ENCODE measurements around the gene RHBDF2. TPM values are rescaled to one million over a fixed set of nuclear protein-coding genes. Genes with fewer than 3 reads are reported as not detected.

RHBDF2 gene
- total RNA-seq, 1 donor from 2014 or later, result 2.2 TPM

DNA sequence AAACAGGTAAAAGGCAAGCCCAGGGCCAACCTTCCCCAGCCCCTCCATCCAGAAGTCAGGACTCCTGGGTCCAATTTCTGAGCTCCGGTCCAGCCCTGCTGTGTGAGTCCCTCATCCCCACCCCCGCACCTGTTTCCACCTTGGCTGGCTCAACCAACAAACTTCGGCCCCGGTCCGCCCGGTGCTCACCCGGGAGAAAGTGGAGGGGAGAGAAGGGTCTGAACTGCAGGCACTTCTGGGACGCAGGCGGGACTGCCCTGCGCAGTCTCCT is 541 bp downstream of the RHBDF2 start:
- DNase-seq, result no peak

DNA sequence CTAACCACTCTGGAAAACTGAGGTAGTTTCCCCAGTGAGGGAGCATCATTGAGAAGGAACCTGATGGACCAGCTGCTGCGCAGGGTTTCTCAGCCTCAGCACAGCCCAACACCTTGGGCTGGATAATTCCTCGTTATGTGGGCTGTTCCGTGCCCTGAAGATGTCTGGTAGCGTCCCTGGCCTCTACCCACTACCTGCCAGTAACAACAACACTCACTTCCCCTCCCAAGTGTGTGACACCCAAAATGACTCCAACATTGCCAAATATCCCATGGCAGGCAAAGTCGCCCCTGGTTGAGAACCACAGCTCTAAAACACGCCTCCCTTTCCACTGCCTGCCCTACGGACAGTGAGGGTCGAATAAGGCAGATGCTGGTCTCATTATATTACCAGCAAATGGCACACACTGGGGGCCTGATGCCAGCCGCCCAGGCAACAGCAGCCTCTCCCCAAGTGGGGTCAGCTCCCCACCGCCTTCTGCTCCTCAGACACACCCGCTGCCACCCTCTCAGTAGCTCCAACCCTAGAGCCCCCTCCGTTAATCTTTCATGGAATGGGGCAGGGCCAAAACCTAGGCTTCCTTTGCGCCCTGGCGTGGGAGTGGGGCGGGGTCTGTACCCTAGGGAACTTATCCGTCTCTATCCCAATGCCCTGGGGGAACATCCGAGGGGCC is 1.0 kb downstream of the RHBDF2 start:
- no peak for DNase-seq

DNA sequence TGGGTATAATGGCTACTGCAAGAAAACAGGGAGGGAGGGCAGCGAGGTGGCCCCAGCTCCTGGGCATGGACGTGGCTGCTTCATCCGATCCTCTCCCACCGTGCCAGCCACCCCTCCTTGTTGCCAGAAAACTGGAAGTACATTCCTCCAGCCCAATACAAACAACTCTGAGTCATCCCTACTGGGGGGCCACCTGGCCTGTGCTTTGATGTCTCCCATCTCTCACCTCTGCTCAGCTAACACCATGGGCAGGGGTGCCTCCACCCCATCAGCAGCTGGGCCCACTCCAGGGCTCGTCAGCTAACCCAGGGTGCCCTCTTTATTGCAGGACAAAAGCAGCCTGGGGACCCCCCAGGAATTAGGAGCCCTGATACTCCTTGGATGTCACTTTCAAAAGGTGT is 2.0 kb downstream of the RHBDF2 start:
- no peak for DNase-seq

DNA sequence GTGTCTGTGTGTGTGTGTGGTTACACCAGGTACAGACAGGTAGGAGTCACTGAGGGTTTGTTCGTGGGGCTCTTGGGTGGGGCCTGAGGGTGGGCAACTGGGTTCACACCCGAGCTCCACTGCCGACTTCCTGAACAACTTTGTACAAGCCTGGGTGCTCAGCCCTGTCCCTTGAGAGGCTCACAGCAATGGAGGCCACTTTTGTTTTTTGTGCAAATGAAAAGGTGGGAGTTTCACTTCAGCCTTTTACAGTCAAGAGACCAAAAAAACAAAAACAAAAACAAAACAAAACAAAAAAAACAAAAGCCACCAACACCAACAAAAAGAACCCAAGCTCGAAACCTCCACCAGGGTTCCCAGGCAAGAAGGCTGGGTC is 2.4 kb downstream of the RHBDF2 start:
- DNase-seq, result no peak

DNA sequence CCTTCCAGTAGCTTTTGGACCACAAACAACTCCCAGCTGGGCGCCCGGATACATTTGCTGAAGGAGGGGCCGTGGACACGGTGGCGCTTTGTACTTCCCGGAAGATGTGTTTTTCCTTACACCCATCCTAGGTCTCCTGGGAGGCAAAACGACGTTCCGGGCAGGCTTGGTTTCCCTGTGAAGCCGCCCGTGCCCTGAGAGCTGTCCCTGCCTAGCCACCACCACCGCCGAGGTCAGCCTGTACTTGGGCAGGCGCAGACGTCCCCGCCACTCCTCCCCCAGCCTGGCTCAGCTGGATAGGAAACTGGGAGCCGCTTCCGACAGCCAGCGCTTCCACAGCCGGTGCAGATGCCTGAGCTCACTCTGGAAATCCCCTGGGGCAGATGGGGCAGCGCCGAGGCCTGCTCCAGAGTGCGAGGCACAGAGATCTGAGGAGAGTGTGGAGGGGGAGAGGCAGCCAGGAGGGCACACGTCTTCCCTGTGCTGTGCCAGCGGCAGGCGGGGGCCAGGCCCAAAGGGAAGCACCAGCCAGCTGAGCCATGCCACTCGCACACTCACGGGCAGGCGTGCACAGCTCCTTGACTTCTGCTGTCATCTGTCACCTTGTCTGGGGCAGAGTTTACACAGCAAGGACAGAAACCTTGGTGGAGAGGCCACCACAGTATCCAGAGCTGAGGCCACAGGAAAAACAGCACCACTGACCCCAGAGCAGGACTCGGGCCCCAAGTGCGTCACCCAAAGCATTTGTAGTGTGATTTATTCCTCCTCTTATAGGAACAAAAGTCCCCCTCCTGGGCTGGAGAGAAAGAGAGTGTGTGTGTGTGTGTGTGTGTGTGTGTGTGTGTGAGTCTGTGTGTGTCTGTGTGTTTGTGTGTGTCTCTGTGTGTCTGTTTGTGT is 3.0 kb downstream of the RHBDF2 start:
- DNase-seq, result no peak

DNA sequence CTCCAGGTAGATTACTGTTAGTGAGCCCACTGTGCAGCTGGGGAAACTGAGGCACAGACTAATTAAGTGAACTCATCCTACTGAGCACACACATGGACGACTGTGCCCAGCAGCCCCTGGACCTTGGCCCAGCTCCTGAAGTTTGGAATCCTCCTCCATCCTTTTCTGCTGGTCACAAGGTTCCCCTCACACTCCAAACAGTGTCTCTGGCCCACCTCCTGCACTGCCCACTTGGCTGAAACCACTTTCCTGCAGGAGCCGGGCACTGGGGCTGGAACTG is 3.6 kb downstream of the RHBDF2 start:
- no peak for DNase-seq

DNA sequence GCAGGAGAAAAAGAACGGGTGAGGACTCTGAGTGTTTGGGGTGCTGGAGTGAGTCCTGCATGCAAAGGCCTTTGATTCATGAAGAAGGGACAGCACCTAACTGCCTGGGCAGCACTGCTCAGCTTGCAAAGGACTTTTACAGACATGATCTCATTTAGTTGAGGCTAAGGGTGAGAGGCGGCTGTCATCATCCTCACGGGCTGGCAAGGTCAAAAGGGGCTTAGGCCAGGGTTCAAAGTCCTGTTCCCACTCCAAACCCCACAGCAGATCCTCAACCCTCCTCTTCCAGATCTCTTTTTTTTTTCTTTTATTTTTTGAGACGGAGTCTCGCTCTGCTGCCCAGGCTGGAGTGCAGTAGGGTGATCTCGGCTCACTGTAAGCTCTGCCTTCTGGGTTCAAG is 4.8 kb downstream of the RHBDF2 start:
- DNase-seq, result no peak

DNA sequence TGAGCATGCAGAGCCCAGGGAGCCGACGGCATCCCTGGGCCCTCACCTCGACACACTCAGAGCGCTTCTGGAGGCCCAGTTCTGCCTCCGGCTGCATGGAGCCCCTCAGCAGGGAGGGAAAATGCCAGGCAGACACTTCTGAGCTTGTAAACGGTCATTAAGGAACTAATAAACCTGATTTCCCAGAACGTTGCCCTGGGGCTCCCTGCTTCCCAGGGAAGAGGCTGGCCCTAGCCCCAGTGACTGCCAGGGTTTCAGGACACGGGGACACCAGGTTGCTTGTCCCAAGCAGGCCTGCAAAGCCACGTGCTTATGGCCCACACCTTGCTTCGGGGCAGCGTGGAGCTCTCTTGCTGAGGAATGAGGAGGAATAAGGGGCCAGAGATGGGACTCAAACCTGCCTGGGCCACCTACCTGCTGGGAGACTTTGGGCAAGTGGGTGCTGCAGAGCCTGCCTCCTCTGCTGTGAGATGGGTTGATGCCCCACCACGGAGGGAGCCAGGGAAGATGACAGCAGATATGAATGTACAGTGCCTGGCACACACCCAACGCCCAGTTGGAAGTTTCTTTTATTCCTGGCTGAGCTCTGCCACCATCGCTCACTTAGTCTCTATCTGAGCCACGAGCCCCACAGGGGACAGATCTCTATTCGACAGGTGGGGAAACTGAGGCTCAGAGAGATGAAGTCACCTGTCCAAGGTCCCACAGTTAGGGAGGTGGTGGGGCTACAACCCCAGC is 5.4 kb downstream of the RHBDF2 start:
- DNase-seq, result no peak

DNA sequence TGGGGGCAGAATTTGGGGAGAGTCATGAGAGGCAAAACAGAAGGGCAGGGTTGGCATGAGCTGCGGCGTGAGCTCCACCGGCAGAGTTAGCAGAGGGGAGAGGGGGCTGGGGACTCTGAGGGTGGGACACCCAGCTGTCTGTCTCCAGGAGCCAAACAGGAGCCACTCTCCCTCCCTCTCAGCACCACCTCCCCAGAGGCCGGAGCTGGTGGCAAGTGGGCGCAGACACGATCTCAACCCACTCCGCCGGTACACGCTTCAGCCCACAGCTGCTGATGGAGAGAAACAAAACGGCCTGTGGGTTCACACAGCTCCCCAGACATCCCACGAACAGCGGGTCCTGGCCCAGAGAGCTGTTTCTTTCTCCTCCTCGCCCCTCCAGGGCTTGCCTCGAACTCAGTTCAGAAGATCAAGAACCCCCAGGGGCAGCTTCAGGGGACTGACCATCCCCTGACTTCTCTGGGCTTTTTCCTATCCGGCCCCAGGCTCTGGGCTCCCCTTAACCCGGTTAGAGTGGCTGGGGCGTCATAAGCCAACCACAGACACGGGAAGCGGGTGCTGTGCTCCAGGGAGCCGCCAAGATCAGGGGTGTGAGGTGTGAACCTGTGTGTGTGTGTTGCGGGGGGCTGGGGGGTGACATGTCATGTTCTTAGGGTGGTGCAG is 7.6 kb downstream of the RHBDF2 start:
- no peak for DNase-seq

DNA sequence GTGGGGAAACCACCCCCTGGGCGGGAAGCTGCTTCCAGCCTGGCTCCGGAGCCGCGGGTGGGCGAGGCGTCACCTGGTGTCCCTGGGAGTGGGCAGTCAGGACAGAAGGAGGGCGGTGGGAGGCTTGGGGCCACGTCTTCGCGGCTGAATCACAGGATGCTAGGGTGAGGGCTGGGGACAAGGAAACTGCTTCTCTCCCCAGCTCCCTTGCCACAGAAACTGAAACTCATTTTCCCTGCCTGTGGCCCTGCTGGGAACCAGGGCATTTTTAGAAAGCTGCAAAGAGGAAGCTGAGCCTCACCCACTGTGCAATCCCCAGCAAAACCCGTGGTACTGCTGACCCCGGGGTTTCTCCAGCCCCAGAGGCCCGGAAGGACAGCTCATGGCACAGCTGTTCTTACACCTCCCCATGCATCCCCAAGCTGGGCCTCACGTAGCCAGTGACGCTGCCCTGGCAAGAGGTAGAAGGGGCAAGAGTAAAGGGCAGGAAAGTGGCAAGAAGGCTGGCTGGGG is 8.2 kb downstream of the RHBDF2 start:
- DNase-seq, result no peak

DNA sequence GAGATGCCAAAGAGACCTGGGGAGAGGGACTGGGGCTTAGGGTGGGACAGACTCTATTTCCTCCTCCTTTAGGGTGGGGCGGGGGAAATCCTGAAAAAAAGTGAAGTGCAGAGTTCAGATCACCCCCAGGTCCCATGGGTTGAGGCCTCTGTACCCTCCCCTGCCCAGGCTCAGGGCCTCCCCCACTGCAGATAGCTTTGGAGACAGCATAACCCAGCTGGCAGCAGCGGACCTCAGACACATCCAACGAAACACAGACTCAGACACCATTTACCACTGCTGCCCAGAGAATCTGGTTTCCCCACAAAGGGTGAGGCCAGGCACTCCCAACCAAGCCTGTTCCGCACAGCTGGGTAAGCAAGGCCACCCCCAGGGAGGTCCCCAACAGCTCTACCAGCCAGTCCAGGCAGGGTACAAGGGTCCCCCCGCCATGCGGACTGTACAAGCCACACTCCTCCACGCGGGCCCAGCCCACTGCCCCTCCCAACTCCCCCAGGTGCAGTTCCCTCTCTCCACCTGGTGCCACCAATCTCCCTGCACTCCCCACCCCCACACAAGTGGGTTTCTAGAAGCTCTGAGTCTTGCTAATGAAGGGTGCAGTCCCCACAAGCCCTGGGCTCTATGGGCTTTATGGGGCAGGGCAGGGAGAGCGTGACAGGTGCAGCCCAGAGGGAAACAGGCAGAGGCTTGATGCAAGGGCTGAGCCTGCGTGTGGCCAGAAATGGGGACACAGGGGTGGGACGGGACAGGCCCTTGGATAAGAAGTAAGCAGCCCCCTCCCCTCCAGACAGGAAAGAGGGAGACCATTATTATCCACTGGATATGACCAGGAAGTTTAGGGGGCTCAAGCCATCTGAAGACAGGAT is 8.9 kb downstream of the RHBDF2 start:
- DNase-seq, result no peak

DNA sequence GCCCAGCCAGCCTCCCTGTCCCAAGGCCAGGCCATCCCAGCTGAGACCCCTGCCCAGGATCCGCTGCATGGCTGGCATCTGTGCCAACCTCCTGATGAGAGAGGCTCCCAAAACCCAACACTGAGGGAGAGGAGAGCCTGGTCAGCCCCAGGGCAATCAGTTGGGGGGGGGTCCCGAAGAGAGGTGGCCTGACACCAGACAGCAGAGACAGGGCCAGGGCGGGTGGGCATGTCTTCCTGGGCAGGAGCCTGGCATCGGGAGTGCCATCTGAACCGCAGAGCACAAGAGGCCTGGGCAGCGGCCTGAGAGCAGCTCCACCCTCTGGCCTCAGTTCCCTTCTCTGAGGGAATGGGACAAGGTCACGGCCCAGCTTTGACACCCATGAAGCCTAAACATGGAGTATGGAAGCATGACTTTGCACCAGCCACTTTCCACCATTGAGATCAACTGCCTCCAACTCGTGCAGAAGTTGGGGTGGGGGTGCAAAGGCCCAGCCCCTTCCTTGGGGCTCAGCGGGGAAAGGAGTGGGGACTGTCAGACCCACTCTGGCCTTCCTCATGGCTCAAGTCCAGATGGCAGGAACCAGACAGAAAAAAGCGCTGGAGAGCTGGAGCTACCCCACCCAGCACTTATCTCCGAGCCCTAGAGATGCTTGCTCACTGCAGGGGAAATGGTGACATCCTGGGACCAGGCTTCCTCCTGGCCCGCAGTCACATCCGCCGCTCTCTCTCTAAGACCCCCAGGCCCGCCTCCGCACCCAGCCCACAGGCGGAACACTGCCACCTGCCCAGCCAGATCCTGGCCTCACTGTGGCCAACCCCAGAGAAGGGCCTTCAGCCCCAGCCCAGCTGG is 9.7 kb downstream of the RHBDF2 start:
- DNase-seq, result no peak

DNA sequence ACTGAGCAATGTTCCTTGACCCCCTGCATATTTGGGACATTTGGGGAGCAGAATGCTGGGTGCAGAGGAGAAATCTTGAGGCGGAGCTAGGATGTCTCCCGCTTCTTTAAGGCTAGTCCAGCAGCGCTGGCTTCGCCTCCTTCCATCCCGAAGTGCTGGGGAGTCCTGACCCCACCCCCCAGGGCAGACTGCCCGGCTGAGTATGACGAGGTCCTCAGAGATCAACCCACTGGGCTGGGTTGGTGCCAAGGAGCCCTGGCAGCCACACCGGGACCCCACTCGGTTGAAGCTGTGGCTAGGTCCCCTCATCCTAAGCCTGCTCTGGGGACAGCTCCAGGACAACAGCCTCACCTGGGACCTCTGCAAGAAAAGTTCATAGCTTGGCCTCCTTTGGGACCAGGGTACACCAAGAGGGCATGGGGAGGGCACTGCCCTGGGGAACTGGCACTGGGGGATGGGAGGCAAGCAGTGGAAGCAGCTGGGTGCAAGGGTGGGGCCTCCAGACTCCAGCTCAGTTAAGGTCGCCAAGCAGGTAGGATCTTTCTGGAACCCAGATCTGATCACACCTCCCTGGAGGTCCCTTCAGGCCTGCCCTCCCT is 11.0 kb downstream of the RHBDF2 start:
- no peak for DNase-seq

DNA sequence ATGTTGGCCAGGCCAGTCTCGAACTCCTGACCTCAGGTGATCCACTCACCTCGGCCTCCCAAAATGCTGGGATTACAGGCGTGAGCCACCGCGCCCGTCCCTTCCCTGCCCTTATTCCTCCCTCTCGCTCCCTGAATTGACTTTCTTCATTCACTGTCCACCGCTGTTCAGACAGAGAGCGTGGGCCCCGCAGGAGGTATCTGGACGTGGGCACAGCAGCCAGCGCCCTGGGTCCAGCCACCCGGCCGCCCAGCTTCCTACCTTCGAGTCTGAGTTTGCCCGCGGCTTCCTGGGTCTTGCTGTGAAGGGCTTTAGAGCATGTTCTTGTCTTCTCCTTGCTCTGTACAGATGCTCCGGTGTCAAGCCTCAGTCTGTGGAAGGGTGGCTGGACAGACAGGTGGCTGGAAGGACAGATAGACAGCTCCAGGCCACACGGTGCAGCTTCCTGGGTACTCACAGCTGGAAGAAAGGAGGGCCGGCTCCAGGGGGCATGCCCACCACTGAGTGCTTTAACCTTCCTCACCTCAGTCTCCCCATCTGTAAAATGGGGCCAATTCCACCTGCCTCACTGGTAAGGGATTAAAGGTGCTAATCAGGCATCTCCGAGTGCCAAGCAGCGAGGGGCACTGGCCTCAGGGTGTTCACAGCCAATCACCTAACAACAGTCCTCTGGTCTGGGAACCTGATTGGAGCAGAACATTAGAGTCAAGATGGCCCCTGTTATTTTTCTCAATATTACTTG is 13.6 kb downstream of the RHBDF2 start:
- no peak for DNase-seq

DNA sequence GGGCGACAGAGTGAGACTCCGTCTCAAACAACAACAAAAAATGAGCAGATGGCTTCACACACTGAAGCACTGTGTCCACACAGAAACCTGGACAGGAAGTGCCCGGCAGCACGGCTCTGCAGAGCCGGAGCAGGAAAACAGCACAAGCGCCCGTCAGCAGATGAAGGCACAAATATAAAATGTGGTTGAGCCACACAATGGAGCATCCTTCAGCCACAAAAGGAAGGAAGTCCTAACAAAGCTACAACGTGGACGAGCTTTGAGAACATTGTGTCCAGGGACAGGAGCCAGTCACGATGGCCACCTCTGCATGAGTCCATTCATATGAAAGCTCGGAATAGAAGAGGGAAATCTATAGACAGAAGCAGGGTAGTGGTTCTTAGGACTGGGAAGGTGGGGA is 15.7 kb downstream of the RHBDF2 start:
- peak; percentile 31 for DNase-seq

DNA sequence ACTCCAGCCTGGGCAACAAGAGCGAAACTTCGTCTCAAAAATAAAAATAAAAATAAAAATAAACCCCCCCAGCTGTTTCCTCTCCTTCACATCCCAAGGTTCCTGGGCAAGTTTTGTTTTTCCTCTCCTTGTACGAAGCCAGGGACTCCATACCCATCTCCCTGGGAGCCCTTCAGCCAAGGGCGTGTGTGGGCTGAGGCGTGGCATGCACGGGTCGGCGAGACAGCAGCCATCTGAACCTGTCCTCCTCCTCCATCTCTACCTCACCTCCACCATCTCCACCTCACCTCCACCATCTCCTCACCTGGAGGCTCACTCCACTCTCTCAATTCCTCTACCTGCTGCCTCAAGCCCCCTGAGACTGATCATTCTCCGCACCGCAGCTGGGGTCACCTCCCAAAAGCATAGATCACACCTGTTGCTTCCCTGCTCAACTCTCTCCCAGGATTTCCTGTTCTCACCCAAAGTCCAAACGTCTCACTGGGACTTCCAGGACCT is 16.9 kb downstream of the RHBDF2 start:
- no peak for DNase-seq

DNA sequence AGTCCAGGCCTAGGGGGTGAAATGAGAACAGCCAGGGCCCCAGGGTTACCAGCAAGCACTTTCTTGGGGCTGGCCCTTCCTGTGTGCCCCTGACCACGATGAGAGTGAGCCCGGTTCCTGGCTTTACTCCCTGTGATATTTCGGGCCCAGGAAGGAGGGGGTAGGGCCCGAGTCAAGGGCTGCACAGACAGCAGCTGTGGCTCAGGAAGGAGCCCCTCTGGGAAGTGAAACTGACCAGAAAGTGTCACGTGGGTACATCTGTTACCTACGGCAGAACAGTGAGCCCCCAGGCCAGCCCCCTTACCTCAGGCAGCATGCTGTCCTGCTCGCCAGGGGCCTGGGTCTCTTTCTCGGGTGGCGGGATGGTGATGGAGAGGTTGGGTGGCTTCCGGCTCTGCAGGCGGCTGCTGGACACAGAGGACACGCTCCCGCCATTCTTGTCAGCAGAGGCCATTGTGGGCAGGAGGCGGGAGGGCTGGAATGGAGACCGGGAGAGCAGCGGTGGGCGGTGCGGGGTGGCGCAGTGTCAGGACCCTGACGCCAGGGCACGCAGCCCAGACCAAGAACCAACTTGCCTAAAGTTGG is 20.1 kb downstream of the RHBDF2 start:
- no peak for DNase-seq

DNA sequence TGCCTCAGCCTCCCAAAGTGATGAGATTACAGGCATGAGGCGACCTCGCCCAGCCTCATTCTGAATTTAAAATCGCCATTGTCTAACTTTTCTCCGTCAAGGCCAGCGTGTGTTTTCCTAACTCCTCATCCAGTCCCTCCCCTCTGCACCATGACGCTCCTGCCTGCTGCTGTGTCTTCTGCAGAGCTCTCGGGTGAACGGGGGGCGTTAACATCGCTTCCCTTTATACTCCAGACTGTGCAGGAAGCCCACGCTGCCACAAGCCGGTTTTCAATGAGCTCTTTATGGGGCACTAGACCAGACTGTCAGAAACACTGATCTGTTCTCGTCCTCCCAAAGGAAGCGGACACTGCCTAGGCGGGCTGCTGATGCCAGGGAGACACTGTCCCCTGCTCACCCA is 20.6 kb downstream of the RHBDF2 start:
- no peak for DNase-seq

DNA sequence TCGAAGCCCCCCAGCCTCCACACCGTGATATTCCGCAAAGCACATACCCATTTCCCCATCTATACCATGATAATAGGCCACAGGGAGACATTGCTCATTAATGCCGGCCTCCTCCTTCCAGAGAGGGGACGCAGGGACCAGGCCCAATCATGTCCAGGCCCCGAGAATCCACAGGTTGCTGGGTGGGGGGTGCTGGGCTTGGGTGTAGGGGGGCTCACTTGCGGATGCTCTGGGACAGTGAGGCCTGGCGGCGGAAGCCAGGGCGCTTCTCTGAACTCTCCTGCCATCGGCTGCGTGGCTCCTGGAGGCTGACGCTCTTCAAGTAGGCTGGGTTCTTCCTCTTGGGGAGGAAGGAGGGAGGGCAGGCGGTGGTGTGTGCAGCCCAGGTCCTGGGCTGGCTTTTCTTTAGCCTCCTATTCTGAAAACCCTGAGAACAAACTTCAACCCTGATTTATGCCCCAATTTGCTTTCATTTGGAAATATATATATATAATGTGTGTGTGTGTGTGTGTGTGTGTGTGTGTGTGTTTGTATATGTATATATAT is 21.6 kb downstream of the RHBDF2 start:
- DNase-seq, result no peak
